ENCODE results near the gene GRID1.

Gene GRID1

DNA sequence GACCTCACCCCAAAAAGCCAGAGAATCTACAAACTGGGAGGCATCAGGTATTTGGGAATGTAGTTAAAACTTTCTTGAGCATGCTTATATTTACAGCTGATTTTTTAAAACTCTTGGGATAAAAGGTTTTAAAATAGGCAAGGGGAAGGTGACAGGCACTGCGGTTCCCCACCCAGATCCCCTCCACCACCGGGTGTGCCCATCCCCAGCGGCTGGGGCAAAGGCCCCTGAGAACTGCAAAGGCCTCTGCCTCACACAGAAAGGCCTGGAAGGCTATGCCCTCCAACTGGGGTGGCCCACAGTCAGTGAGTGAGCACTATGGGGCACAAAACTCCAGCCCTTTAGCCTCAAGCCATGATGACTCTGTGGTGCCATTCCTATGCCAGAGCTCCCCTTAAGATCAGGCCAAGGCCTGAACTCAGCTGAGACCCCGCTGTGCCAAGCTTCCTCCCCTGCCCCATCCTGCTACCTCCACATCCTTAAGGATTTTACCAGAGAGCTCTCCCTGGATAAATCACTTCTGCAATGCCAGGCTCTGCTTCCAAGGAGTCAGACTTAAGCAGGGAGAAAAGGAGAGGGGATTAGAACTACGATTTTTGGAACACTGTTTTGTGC is 299.1 kb downstream of the GRID1 start:
- H3K4me3 ChIP-seq (replicated peaks; ENCODE audit: low read depth, low read length), result no peak overlapping the region
- DNase-seq (ENCODE audit: low read depth), result no peak
- TF ChIP-seq, protein P1, sequence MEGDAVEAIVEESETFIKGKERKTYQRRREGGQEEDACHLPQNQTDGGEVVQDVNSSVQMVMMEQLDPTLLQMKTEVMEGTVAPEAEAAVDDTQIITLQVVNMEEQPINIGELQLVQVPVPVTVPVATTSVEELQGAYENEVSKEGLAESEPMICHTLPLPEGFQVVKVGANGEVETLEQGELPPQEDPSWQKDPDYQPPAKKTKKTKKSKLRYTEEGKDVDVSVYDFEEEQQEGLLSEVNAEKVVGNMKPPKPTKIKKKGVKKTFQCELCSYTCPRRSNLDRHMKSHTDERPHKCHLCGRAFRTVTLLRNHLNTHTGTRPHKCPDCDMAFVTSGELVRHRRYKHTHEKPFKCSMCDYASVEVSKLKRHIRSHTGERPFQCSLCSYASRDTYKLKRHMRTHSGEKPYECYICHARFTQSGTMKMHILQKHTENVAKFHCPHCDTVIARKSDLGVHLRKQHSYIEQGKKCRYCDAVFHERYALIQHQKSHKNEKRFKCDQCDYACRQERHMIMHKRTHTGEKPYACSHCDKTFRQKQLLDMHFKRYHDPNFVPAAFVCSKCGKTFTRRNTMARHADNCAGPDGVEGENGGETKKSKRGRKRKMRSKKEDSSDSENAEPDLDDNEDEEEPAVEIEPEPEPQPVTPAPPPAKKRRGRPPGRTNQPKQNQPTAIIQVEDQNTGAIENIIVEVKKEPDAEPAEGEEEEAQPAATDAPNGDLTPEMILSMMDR (IDR thresholded peaks at IDR 0.05; ENCODE audit: low read length, missing control alignments), result no peak

DNA sequence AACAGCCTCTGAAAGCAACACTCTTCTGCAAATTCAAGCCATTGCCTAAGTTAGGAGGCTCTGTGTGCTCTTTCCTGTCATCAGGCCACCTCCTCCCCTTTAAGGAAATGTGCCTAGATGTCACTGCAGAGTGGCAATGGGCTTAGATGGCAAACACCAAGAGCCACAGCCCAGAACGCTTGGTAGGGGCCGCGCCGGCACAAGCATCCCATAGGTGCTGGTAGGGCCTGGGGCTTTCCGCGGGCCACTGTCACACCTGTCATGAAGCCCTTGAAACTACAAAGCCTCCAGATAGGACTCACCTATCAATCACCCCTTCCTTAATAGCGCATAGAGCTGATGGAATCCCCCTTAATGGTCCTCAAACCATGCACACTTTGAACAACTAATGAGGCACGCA is 299.9 kb downstream of the GRID1 start:
- no peak for DNase-seq (ENCODE audit: low read depth)
- no peak overlapping the region for H3K4me3 ChIP-seq (replicated peaks; ENCODE audit: low read depth, low read length)
- TF ChIP-seq, protein P1 (IDR thresholded peaks at IDR 0.05; ENCODE audit: low read length, missing control alignments), result no peak

GRCh38 chr10:86065711-86066251 is 300.8 kb downstream of the GRID1 start:
- DNase-seq (ENCODE audit: low read depth), result no peak
- H3K4me3 ChIP-seq (replicated peaks; ENCODE audit: low read depth, low read length), result no peak overlapping the region
- TF ChIP-seq, protein P1 (IDR thresholded peaks at IDR 0.05; ENCODE audit: low read length, missing control alignments), result no peak

DNA sequence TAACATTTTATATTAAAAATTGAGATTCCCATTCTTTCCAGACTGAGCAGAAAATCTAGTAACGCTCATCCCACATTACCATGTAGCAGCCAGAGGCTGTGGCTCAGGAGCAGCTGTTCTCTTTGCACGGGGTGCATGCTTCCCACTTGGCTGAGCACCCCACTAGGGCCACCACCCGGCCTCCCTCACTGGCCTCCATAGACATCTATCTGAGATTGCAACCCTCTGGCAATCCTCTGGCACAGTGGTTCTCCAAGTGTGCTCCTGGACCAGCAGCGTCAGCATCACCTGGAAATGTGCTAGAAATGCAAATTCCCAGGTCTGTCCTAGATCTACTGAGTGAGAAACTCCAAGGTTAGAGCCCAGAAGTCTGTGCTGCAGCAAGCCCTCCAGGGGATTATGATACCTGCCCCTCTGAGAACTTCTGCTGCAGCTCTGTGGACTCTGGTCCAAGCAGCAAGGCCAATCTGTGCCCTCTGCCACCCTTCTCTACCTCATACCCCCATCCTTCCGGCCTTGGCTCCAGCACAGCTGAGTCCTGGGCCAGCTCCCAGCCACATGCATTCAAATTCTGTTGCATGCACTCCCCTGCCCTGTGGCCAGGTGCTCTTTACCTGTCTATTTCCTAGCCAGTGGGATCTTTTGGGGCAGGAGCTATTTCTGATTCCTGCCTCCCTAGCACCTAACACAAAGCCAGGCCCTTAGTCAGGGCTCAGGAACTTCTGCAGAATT is 301.5 kb downstream of the GRID1 start:
- TF ChIP-seq, protein P1 (IDR thresholded peaks at IDR 0.05; ENCODE audit: low read length, missing control alignments), result no peak
- no peak for DNase-seq (ENCODE audit: low read depth)

DNA sequence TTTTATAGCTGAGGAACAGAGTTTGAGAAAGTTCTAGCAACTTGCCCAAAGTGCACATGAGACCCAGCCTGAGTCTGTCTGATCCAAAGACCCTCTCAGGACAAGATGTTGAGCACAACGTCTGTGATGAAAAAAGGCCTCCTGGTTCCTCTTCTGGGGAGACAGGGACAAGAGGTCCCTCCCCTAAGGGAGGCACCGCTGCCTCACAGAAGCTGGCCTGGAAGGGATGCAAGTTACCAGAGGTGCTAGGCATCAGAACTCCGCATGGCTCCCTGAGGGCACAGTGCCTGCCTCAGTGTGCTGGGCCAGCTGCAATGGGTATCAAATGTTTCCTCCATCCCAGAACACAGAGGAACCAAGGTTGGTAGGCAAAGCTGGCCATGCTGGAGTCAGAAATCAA is 302.4 kb downstream of the GRID1 start:
- no peak overlapping the region for H3K4me3 ChIP-seq (replicated peaks; ENCODE audit: low read depth, low read length)
- TF ChIP-seq, protein P1 (IDR thresholded peaks at IDR 0.05; ENCODE audit: low read length, missing control alignments), result no peak
- DNase-seq (ENCODE audit: low read depth), result no peak

More for the DNA sequence above, 301.5 kb downstream of the GRID1 start:
- no peak overlapping the region for H3K4me3 ChIP-seq (replicated peaks; ENCODE audit: low read depth, low read length)

DNA sequence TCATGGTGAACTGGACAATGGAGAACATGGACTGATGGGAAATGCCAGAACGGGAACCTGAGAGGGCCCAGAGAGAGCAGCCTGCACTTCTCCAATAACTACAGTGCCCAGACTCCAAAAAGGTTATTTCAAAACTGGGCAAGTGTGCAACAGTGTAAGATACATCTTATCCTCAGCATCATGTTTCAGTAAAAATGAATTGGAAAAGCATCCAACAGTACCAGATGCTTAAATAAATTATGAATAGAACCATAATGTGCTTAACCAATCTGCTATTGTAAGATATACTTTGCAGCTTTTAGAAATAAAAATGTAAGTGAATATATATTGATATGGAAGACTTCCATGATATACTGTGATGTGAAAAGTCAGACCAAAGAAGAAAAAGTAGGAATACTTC is 303.3 kb downstream of the GRID1 start:
- DNase-seq (ENCODE audit: low read depth), result no peak
- TF ChIP-seq, protein P1 (IDR thresholded peaks at IDR 0.05; ENCODE audit: low read length, missing control alignments), result no peak
- H3K4me3 ChIP-seq (replicated peaks; ENCODE audit: low read depth, low read length), result no peak overlapping the region

All from fibroblast of pulmonary artery (primary cell).